Stimulated activated CD4-positive, alpha-beta T cell treated with anti-CD3 and anti-CD28 coated beads, TNF-alpha, amount 100 ng/mL, for 48 hours (primary cell): ENCODE data around the gene SDK2.
"Not testable (repeated sequence)": the region's sequence is repeated elsewhere in the genome, so short reads cannot be mapped to it uniquely, and the experiment has no call there.

Source experiments
- DNase-seq, 3 donors: peaks; one replicate each; pipeline ENCODE4 v3.0.0-alpha.2; 2020; ENCODE audit warnings: low read depth in 3 of 3

The SDK2 gene

DNA sequence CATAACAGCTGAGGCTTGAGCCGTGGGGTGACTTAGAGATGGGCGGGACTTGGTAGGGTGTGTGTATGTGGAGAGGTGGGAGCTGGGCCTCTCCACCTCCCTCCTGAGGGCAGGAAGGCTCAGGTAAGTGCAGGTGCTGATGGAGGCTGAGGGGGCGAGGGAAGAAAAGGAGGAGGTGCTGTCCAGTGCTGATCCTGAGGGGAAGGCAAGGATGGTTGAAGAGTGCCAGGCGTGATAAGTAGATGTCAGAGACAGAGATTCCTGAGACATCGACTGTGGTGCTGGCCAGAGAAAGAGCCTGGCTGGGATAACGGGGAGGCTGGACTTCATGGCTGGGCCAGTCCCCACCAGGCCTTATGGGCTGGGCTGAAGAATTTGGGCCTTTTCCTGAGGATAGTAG, 159.1 kb downstream of the SDK2 start:
- no peak for DNase-seq

DNA sequence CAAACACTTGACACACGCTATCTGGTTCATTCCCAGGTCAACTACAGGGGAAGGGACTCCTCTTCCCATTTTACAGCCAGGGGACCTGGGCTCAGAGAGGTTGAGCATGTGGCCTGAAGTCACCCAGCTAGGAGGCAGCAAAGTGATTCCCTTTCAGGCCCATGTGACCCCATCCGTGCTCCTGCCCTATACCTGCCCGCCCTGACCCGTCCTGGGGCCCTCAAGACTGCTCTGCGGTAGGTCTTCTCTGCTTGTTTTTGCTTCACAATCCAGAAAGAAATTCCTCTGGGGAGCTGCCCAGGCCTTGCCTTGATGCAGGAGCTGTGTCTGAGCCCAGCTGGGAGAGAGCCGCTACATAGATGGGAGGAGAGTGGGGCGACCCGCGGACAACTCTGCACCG, 161.4 kb downstream of the SDK2 start:
- no peak for DNase-seq

DNA sequence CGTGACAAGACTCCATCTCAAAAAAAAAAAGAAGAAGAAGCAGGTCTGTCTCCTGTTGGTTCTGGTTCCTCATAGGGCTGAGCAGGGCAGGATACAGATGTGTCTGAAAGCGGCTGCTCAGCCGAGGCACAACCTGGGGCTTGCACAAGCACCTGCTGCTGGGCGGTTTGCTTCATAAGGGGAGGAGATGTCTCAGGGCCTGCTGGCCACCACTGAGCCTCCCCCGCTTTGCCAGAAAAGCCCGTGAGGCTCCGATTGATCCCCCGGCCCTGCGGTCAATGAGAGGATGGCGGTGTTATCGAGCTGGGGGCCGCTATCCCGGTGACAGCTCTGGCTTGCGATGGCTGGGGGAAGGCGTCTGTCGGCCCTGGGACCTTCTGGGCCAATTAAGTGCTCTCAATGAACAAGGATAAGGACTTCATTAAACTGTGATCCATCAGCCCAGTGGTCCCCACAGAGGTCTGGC, 162.0 kb downstream of the SDK2 start:
- DNase-seq: no peak

DNA sequence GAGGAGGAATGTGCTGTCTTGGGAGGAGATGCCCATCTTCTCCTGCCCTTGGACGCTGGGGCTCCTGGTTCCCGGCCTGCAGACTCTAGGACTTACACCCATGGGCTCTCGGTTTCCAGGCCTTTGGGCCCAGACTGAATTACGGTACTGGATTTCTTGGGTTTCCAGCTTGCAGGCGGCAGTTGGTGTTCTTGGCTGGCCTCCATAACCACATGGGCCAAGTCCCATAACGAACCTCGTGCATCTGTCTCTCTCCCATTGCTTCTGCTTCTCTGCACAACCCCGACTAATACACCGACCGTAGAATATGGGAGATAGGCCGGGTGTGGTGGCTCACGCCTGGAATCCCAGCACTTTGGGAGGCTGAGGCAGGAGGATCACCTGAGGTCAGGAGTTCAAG, 162.6 kb downstream of the SDK2 start:
- DNase-seq: no peak

DNA sequence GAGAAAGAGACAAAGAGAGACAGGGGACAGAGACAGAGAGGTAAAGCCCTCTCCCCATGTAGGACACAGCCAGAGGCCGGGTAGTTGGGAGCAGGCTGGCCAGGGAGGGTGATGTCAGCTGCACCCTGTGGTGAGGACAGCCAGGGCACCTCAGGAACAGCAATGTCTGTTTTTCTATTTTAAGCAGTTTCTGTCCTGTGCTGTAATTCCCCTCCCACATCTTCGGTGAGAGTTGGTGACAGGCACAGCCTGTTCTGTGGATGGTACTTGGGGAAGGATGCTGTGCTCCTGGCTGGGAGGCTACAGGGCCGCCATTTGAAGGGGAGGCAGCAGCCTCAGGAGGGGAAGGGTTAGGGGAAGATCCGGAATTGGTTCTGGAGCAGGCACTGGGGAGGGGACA, 163.5 kb downstream of the SDK2 start:
- no peak for DNase-seq

DNA sequence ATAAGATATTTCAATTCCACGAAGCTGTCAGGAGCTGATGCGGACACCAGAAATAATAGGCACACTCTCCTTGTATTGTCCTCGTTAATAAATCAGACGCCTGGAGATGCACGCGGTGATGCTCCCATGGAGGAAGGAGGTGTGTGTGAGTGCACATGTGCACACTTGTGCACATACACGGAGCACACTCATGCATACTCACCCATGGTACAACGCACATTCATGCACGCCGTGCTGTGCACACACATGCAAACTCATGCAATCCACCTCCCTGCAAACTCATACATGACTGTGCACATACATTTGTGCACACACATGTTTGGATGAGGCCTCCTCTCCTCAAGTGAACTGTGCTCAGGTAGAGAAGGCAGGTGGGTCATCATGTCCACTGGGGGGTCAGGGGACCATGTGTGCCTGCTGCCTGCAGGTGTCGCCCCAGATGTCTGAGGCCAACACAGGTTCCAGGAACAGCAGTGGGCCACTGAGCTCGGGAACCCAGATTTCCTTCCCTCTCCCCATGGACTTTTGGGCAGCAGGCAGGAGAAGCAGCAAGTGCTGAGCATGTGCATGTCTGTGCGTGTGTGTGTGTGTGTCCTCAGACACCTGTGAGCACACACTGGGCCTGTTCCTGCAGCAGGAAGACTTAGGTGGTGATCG, 165.3 kb downstream of the SDK2 start:
- no peak for DNase-seq

DNA sequence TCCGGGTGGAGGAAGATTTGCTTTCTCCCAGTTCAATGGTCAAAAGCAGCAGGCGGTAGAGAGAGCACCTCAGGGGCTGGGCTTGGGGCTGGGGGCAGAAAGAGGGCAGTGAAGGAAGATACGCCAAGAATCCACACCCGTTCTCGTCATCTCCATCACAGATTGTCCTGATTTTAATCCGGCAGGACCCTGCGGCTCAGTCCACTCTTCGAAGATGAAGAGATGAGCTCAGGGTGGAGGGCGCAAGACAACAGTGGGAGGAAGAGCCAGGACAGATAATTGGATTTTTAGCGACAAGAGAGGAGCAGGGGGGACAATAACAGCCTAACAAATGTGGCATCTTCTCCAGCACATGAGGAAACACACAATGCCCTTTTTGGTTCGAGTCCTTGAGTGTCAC, 165.9 kb downstream of the SDK2 start:
- no peak for DNase-seq

DNA sequence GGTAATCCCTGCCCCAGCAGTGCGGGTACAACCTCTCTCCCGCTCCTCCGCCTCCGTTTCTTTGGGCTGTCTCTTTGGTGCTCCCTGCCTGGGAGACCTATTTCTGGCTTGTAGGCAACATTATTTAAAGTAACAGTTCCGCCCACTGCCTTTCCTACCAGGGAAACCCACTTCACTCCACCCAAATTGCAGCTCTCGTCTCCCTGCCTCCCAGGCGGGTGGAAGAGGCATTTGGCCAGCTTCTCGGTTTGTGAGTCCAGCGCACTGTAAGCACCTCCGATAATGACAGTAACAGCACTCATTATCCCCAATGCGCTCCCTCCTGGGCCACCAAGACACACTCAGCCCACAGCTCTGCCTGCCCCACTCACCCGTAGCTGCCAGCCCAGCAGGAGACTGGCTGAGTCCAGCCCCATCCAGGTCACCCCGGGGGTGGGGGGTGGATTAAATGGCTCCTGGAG, 167.3 kb downstream of the SDK2 start:
- DNase-seq: no peak

DNA sequence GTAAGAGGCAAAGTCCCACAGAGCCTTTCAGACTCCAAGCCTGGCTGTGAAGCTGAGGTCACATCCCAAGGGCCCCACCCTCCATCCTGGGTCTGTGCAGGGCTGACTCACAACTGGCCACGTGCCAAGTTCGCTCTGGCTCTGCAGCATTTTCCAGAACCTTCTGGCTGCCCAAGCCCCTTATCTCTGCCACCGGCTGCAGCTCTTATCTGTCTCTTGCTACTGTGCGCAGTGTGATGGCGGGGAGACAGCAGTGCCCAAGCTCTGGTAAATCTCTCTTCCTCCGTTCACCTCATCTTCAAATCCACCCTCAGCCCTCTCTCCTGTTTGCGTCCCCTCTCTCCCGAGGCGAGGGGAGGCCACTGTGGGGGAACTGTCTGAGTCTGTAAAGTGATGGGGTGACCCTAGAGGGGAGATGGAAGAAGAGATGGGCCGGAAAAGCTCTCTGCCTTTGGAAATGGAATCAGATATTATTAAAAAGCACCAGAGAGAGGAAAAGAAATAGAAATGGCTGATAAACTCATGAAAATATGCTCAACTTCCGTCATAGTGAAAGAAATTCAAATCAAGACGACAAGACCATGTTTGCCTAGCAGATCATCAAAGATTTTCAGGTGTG, 169.8 kb downstream of the SDK2 start:
- no peak for DNase-seq

DNA sequence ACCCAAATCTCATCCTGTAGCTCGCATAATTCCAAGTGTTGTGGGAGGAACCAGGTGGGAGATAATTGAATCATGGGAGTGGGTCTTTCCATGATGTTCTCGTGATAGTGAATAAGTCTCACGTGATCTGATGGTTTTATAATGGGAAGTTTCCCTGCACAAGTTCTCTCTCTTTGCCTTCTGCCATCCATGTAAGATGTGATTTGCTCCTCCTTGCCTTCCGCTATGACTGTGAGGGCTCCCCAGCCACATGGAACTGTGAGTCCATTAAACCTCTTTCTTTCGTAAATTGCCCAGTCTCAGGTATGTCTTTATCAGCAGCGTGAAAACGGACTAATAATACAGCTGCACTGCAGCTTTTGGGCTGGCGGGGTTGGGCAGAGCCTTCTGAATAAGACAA, 171.5 kb downstream of the SDK2 start:
- not testable (repeated sequence) for DNase-seq

DNA sequence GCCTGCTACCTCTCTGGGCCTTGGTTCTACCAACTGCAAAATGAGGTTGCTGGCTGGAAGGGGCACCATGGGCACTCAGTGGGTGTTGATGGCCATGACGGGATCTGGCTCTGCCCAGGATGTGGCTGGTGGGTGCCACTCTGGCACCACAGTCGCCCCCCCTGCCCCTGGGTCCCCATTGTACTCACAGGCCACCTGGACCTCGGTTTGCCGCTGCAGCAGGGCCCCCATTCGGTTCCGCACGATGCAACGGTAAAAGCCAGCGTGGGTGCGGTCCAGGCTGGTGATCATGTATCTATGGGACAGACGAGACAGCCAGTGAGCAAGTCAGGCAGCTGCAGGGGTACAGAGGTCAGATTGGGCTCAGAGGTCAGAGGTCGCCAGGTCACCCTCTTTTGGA, 172.3 kb downstream of the SDK2 start:
- no peak for DNase-seq

DNA sequence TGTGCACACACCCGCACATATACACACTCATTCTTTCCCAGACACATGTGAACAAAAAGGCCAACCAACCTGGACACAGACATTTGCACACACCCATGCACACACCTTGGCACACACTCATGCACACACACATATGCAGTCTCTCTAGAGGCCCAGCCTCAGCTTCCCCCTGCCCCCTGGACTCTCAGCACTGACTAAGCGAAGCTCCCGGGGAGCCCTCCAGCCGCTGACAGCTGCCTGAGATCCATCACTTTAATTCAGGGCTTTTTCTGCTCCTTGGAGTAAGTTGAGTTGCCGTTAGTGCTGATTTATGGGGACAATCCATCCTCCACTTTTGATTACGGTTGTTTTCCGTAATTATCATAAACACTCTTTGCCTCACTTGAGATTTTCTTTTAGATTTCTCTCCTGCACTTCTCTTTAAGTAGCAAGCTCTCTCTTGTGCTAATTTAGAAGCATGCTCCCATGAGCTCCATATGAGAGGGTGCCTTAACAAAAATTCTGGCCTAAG, 173.9 kb downstream of the SDK2 start:
- DNase-seq: no peak

DNA sequence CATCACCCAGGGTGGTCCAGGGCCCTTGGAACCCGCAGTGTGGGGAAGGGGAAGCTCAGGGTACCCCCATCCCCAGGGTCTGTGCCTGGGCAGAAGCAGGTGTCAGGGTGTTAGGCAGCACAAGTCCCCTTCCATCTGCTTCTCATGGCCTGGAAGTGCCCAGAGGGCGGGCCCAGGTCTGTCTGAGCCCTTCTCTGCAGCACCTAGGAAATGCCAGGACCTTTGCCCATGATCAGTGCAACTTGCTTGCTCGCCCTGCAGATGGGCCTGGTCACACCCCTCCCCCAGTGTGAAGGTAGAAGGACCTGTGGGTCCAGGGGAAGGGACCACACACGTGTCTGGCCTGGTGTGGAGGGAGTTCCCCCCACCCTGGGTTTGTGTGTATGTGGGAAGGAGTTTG, 174.9 kb downstream of the SDK2 start:
- no peak for DNase-seq

DNA sequence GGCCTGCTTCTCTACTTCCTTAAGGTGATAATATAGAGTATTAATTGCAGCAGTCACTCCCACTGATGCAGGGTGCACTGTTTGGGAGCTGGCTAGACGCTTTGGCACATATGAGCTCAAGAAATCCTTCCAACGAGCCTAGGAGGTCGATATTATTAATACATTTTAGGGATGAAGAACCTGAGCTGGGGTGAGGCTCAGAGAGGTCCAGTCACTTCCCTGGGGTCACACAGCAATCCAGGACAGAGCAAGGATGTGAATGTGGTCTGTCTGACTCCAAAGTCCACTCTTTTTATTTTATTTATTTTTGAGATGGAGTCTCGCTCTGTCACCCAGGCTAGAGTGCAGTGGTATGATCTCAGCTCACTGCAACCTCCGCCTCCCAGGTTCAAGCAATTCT, 176.0 kb downstream of the SDK2 start:
- DNase-seq: no peak

DNA sequence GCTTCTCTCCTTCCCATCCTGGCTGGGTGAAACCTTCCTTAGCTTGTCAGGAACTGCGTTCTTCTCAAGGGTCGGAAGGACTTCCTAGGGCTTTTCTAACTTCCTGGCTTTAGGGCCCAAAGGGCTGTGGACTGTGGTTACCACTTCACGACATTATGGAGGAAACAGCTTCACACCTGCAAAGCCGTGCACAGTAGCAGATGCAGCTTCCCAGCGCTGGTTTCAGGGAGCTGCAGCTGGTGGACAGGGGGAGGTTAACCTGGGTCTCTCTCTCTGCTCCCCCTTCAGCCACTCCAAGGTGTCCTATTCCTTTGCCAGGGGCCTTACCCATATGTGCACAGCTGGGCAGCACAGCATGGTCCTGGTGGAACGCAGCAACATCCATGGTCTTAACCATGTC, 176.6 kb downstream of the SDK2 start:
- DNase-seq: no peak

DNA sequence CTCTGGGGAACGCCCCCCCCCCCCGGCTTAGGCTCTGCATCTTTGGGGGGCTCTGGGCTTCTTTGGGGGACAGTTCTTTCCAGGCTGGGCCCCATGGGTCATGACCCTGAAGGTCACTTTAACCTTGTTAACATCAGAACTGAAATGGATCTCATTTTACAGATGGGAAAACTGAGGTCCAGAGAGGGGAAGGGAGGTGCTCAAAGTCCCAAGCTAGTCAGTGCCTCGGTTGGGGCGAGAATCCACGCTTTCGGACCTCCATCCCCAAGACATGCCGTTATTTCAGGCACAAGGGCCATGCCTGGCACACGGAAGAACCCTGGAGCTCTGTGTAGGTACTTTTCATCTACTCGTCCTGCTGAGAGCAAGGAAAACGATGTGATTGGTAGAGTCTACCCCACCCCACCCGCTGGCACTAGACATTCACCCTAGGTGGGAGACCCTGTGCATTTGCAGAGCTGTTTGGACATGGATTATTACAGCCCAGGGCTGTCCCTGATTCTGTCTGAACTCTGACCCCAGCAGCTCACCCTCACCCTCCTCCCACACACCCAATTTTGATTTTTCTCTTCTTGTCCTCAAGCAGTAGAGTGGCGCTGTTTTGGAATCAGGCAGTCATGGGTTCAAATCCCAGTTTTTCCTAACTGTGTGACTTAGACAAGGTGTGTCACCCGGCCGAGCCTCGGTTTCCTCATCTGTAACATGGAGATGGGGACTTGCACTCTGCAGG, 177.4 kb downstream of the SDK2 start:
- DNase-seq: no peak

DNA sequence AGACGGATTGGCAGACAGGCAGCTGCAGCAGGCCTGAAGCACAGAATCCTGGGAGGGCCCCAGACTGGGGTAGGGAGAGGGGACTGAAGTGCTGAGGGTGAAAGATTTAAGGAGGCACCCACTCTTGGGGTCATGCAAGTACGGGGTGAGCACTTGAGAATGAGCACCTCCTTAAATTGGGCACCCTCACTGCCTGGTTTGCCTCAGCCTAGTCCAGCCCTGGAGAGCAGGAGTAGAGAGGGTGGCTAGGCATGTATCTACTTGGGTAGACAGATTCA, 178.4 kb downstream of the SDK2 start:
- DNase-seq: no peak

DNA sequence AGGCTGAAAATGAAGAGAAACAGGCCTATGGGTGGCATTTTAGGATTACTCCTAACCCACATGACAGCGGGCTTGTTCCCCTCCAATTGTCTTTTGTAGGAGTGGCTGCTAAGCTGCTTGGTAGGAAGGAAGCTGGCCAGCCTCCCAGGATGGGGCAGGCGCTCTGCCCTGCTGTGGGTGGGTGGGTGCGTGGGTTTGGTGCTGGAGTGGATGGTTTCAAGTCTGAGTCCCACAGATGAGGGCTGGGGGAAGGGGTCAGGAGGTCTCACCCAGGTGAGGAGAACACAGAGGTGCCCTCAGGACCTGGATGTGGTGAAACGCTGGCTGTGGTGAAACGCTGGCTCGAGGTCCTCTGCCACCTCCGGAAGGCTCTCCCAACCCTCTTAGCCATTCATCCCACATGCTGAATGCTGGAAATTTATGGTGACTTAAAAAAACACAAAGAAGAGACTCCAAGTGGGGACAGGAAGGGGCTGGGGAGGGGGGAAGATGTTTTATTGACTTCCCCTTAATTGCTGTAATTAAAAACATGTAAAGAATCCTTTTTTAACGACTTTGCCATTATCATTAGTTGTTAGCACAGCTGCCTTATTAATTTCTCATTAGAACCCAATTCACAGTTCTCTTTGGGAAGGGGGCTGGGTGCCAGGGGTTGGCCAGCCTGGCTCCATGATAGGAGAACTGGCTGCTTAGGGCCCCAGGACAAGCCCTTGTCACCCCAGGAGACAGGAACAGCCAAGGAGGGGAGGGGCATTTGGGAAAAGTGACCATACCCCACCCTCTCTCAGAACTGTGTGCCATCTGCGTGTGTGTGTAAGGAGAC, 178.9 kb downstream of the SDK2 start:
- DNase-seq: no peak

DNA sequence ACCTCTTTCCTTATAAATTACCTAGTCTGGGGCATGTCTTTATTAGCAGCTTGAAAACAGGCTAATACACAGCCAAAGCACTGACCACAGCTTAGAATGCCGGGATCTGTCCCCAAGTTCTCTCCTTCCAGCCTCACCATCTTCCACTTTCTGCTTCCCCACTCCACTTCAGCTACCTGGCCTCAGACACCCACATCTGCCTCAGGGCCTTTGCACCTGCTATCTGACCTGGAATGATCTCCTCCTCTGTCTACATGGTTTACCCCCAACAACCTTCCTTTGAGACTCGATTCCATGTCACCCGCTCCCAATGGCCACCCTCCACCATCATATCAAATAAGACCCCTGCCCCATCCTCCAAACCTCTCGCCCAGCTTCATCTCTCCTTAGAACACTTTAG, 179.8 kb downstream of the SDK2 start:
- DNase-seq: no peak

DNA sequence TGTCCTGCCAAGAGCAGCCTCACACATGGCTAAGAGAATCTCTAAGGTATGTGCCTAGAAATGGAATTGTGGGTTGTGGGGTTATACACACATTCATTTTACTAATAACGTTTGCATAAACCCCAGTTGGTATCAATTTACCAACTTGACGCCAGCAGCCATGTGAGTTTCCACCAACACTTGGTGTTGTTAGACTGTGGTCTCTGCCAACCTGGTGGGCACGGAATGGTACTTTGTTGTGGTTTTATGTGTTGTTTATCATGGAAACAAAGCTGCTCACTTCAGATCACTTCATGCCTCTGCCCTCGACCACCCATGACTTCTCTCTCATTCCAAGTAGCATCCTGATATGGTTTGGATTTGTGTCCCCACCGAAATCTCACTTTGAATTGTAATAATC, 180.4 kb downstream of the SDK2 start:
- DNase-seq: no peak

DNA sequence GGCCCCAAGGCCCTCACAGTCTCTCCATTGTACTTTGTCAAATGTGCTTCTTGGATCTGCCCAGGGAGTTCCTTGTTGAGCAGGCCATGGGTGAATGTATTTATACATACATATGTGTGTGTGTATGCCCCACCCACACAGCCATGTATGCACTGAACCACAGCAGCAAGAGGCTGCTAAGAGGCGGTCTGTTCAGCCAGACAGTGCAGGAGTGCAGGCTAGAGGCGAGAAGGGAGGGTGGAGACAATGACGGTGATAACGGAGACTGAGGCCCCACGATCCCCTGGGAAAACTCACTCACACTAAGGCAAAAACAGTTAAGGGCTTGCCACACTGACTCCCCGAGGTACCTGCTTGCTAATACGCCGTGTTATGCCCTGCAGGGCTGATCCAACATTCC, 181.4 kb downstream of the SDK2 start:
- DNase-seq: no peak

DNA sequence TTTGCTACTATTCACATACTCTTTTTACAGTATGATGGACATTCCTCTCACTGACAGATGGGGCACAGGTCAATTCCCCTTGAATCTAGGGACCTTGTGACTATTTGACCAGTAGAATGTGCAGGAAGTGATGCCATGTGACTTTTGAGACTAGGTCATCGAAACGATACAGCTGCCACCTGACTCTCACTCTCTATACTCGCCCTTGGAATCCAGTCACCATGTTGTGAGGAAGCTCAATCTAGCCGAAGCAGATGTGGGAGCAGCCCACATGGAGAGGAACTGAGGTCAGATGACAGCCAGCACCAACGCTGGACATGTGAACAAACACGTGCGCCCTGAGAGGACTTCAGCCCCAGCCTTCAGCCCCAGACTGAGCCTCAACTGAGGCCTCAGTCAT, 184.3 kb downstream of the SDK2 start:
- DNase-seq: no peak
